M059J (cell line): ENCODE measurements around the gene LRBA. TPM values are rescaled to one million over a fixed set of nuclear protein-coding genes. Genes with fewer than 3 reads are reported as not detected.
A peak's percentile ranks its signal among the peaks of the same experiment; 100 is the strongest.
"Not testable (repeated sequence)": the region's sequence is repeated elsewhere in the genome, so short reads cannot be mapped to it uniquely, and the experiment has no call there.

Source experiments
- DNase-seq: peaks from one replicate; pipeline ENCODE4 v3.0.0-alpha.2; 2012; ENCODE audit warnings: low read depth
- total RNA-seq: library from RNA; depleted of rRNA; stranded (reverse); fragments of >200 nt; shearing (Covaris generic); gene quantifications from 2 replicates; pipeline ENCODE4 v1.2.3, GENCODE V29; 2014; rRNA removed

The LRBA gene
- total RNA-seq: 14.0 and 28.9 TPM in 2 replicates

- peak; percentile 78 for DNase-seq
Observed at GRCh38 chr4:151014521-151015458, at the start of gene LRBA. LRBA (minus strand) TSS chr4:151015284; CDS start chr4:151014642, 642 bp downstream.

DNA sequence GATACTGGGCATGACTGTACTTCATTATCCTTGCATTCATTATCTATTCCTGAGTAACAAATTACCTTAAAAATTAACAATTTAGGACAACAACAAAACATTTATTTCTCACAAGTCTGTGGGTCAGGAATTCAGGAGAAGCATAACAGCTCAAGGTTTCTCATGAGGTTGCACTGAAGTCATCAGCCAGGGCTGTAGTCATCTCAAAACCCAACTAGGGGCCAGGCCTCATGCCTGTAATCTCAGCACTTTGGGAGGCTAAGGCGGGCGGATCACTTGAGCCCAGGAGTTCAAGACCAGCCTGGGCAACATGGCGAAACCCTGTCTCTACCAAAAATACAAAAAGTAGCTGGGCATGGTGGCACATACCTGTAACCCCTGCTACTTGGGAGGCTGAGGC lies 48.1 kb upstream of the LRBA start:
- not testable (repeated sequence) for DNase-seq

- peak; percentile 4 for DNase-seq
Observed at GRCh38 chr4:151055539-151055938, 40.5 kb upstream of the LRBA start.

DNA sequence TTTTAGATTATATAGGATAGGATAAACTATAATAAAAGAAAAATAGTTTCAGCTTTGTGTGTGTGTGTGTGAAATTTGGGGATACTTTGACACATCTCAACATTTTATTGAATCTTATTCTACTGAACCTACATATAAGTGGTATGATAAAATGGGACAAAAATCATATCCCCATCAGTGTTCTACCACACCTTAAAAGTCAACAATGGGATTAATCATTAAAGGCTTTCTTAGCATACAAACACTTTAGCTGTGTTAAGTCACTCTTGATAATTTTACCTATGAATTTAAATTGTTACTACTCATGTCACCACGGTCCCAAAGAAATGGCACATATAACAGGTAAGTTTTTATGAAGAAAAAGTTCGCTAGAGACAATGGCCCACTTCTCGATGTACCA lies 37.7 kb upstream of the LRBA start:
- DNase-seq: no peak

DNA sequence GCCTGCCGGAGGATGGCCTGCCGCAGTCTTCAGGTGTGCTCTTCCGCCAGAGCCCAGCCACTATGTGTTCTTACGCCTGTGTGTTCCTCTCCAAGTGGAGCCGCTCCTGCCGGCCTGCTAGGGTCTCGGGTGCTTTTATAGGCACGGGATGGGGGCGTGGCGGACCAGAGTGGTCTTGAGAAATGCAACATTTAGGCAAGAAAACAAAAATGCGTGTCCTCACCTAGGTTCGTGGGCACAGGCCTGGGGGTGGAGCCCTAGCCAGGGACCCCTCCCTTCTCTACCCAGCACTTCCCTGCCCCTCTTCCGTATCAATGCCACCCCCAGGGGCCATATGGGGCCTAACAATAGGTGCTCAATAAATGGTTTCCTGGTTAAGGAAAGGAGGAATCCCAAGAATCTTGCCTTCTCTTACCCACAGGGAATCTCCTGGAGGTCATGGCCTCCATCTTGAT lies 34.4 kb upstream of the LRBA start:
- DNase-seq: no peak

DNA sequence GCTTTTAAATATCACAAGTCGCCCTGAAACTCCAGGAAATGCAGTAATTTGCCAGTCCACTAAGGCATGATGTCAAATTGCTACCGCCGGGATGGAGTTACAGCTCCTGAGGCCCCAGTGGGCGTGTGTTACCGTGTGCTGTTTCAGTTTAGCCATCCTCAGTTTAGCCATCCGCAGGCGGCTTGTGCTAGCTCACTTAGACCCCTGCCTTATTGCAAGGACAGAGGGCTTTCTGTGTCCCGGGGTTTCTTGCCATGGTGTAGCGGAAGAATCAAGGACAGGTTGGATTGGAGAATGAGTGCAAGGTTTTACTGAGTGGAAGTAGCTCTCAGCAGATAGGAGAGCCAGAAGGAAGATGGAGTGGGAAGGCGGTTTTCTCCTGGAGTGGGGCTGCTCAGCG lies 33.8 kb upstream of the LRBA start:
- no peak for DNase-seq

- DNase-seq: no peak
Observed at GRCh38 chr4:151046609-151047008, 31.5 kb upstream of the LRBA start.

- DNase-seq: peak; percentile 8
Observed at GRCh38 chr4:151045907-151046306, 30.8 kb upstream of the LRBA start.

DNA sequence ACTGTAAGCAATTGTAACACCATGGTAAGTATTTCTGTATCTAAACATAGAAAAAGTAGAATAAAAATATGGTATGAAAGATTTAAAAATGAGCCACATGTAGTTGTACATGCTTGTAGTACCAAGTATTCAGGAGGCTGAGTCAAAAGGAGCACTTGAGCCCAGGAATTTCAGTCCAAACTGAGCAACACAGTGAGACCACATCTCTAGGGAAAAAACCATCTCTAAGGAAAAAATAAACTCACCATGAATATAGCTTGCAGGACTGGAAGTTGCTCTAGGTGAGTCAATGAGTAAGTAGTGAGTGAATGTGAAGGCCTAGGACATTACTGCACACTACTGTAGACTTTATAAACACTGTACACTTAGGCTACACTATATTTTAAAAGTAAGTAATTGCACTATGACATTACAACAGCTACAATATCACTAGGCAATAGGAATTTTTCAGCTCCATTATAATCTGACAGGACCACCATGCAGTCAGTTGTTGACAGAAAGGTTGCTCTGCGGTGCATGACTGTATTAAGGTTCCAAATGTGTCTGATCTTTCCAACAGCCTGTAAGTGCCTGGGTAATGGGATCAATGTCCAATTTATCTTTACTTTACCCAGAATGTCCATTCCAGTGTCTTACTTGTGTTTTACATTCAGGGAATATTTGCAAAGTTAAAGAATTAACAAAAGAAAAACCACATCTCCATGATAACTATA lies 28.9 kb upstream of the LRBA start:
- peak; percentile 13 for DNase-seq

- no peak for DNase-seq
Observed at GRCh38 chr4:151039733-151040132, 24.6 kb upstream of the LRBA start.

GRCh38 chr4:151038452-151039157 lies 23.5 kb upstream of the LRBA start:
- DNase-seq: no peak

GRCh38 chr4:151035911-151036310 lies 20.8 kb upstream of the LRBA start:
- no peak for DNase-seq

- no peak for DNase-seq
Observed at GRCh38 chr4:151035328-151035727, 20.2 kb upstream of the LRBA start.

GRCh38 chr4:151034829-151035228 lies 19.7 kb upstream of the LRBA start:
- no peak for DNase-seq

- DNase-seq: peak; percentile 72
Observed at GRCh38 chr4:151031831-151032605, 16.9 kb upstream of the LRBA start.

DNA sequence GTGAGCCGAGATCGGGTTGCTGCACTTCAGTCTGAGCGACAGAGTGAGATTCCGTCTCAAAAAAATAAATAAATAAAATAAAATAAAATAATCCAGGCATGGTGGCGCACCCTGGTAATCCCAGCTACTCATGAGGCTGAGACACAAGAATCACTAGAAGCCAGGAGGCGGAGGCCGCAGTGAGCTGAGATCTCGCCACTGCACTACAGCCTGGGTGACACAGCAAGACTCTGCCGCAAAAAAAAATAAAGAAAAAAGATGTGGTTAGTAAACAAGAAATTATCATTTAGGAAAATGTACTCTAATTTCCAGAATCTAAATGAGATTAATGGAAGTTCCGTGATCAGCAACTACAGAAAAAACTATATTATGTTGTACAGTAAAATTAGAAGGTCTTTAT lies 14.5 kb upstream of the LRBA start:
- DNase-seq: no peak

DNA sequence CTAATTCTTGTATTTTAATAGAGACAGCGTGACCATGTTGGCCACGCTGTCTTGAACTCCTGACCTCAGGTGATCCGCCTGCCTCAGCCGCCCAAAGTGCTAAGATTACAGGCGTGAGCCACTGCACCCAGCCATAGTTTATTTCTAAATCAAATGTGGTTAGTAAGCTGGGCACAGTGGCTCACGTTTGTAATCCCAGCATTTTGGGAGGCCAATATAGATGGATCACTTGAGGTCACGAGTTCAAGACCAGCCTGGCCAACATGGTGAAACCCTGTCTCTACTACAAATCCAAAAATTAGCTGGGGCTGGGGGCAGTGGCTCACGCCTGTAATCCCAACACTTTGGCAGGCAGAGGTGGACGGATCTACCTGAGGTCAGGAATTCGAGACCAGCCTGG lies 13.9 kb upstream of the LRBA start:
- DNase-seq: not testable (repeated sequence)

- no peak for DNase-seq
Observed at GRCh38 chr4:151025759-151026158, 10.7 kb upstream of the LRBA start.

DNA sequence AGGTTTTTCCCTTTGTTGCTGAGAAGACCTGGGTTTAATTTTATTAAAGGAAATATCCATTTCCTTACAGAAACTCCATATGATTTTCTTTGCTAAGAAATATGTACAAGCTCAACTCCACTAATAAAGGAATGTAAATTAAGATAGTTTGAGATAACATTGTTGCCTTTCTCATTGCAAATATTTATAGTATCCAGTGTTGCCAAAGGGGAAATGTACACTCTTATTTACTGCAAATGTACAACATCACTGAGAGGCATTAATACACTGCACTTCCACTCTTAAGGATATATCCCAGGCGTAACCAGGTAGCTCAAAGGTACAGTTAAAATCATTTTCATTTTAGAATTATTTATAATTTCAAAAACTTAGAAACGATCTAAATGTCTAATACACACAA lies 7.5 kb upstream of the LRBA start:
- DNase-seq: no peak

DNA sequence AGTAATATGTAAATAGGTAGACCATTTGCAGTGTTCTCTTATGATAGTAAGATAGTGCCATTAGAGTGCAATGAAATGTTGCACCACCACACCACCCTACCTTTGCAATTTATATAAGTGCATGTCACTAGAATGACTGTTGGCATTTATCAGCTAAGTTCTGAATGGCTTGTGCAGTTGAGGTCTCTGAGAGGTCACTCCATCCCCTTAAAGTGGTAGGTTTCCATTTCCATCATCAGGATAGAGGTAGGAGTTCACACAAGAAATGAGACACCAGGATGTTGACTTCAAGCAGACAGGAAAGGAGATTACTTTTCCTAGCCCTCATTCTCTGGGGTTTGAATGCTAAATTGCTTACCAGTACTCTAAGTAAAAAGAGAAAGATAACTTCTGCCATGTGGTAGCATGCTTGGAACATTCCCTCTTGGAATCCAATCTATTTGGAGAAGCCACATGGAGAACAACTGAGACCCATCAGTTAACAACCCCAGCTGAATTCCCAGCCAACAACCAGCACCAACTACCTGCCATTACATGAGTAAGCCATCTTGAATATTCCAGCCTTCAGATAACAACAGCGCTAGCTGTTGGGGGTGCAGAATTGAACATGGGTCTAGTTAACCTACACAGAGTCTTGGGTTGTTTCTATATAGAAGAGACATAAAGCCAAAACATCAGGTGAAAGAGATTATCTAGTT lies 6.7 kb upstream of the LRBA start:
- DNase-seq: no peak
